HCT116 (cell line): ENCODE results near the gene FXYD2. TPM values are rescaled to one million over a fixed set of nuclear protein-coding genes. Genes with fewer than 3 reads are reported as not detected.

Experiments
- ATAC-seq: fragments of 200-7000 bp; cut with Tn5 transposase; 2 replicates; pipeline ENCODE4 v1.9.1; 2020; ENCODE audit warnings: mild to moderate bottlenecking, moderate library complexity
- BruUV-seq: library from RNA; stranded (reverse); fragments of 400-500 nt; replicated peaks from 2 replicates; lab custom pipeline; 2021; lab: Mats Ljungman, UMichigan
- CTCF ChIA-PET: fragments of 300-600 bp; sonication (Branson Sonifier 250); formaldehyde crosslinking; loops from one replicate; lab custom pipeline; 2021; ENCODE audit warnings: antibody characterized with exemption; lab: Charles Lee
- POLR2A ChIA-PET: fragments of 300-600, 350-600 bp; sonication (Branson Sonifier 250); formaldehyde crosslinking; loops from one replicate; lab custom pipeline; 2021; ENCODE audit warnings: antibody characterized with exemption; lab: Charles Lee
- RAD21 ChIA-PET, 2 experiments: fragments of 300-600 bp; sonication (Branson Sonifier 250); formaldehyde crosslinking; loops; one replicate each; lab custom pipeline; 2023; ENCODE audit warnings: low total read pairs in 2 of 2; ENCODE audit not compliant: uncharacterized antibody in 2 of 2, unreplicated experiment in 2 of 2, low non-redundant PET in 1 of 2; lab: Charles Lee
- DNase-seq: peaks from one replicate; pipeline ENCODE4 v3.0.0-alpha.2; 2010; ENCODE audit warnings: low read depth, low spot score
- H2AFZ ChIP-seq: fragments of 200-600 bp; shearing (Covaris generic), sonication (generic); 2 replicates; pipeline ENCODE4 v1.6.1; 2017; ENCODE audit warnings: low read depth, mixed run types, mixed read lengths, antibody characterized with exemption, low read length; ENCODE audit not compliant: poor library complexity, severe bottlenecking
- H3K27ac ChIP-seq: 2 replicates; pipeline ENCODE4 v1.5.1; 2012; ENCODE audit warnings: low read depth, low read length
- H3K27me3 ChIP-seq: fragments of 200-600 bp; sonication (generic); 2 replicates; pipeline ENCODE4 v1.6.1; 2016; ENCODE audit warnings: mixed run types, low read length, mixed read lengths; ENCODE audit not compliant: insufficient read depth
- H3K36me3 ChIP-seq, 2 experiments: fragments of 200-500 bp in 1 of 2; fragments of 200-600 bp in 1 of 2; sonication (Bioruptor generic) in 1 of 2; sonication (generic) in 1 of 2; 2 replicates each; pipeline versions ENCODE4 v1.5.1 to v1.6.1; 2014 to 2016; ENCODE audit warnings: low read length in 2 of 2, inconsistent platforms in 1 of 2, mixed read lengths in 1 of 2, mixed run types in 1 of 2; ENCODE audit not compliant: insufficient read depth in 2 of 2, control insufficient read depth in 1 of 2
- H3K4me1 ChIP-seq, 2 experiments: fragments of 200-600 bp in 1 of 2; sonication (generic) in 1 of 2; 2 replicates each; pipeline versions ENCODE4 v1.5.1 to v1.6.1; 2012 to 2017; ENCODE audit warnings: low read length in 2 of 2, inconsistent platforms in 1 of 2, mild to moderate bottlenecking in 1 of 2, mixed read lengths in 1 of 2, mixed run types in 1 of 2, moderate library complexity in 1 of 2; ENCODE audit not compliant: insufficient read depth in 2 of 2, control insufficient read depth in 1 of 2
- H3K4me2 ChIP-seq: fragments of 200-600 bp; sonication (generic); 2 replicates; pipeline ENCODE4 v1.6.1; 2017; ENCODE audit warnings: mixed run types, low read length, mixed read lengths
- H3K4me3 ChIP-seq, 2 experiments: fragments of 200-600 bp in 1 of 2; sonication (generic) in 1 of 2; replicated peaks in 1 of 2; 2 replicates each; pipeline ENCODE4 v1.5.1; 2011 to 2016; ENCODE audit warnings: low read length in 2 of 2, control low read depth in 1 of 2, low read depth in 1 of 2, mild to moderate bottlenecking in 1 of 2, mixed read lengths in 1 of 2, mixed run types in 1 of 2
- H3K79me2 ChIP-seq: fragments of 200-600 bp; sonication (generic); 2 replicates; pipeline ENCODE4 v1.6.1; 2017; ENCODE audit warnings: mild to moderate bottlenecking, mixed run types, low read length, moderate library complexity, mixed read lengths; ENCODE audit not compliant: insufficient read depth
- H3K9ac ChIP-seq: fragments of 200-600 bp; sonication (generic); 2 replicates; pipeline ENCODE4 v1.6.1; 2016; ENCODE audit warnings: low read length, mixed read lengths
- H3K9me2 ChIP-seq: fragments of 200-600 bp; sonication (generic), shearing (Covaris generic); 2 replicates; pipeline ENCODE4 v1.6.1; 2017; ENCODE audit warnings: mixed run types, mild to moderate bottlenecking, moderate library complexity; ENCODE audit not compliant: insufficient read depth
- H3K9me3 ChIP-seq, 2 experiments: fragments of 200-500 bp in 1 of 2; fragments of 200-600 bp in 1 of 2; sonication (Bioruptor generic) in 1 of 2; sonication (generic) in 1 of 2; 2 replicates each; pipeline ENCODE4 v1.6.1; 2014 to 2017; ENCODE audit warnings: low read length in 2 of 2, mixed read lengths in 2 of 2, inconsistent platforms in 1 of 2, low read depth in 1 of 2, mild to moderate bottlenecking in 1 of 2, mixed run types in 1 of 2, moderate library complexity in 1 of 2; ENCODE audit not compliant: control insufficient read depth in 1 of 2, insufficient read depth in 1 of 2
- H4K20me1 ChIP-seq: fragments of 200-600 bp; sonication (generic), shearing (Covaris generic); 2 replicates; pipeline ENCODE4 v1.6.1; 2017; ENCODE audit warnings: mixed run types, mild to moderate bottlenecking, moderate library complexity; ENCODE audit not compliant: insufficient read depth
- CBX3 ChIP-seq: IDR thresholded peaks from 2 replicates; pipeline ENCODE4 v1.6.1; 2012; ENCODE audit warnings: low read depth
- CEBPB ChIP-seq: IDR thresholded peaks from 2 replicates; pipeline ENCODE4 v1.6.1; 2012; ENCODE audit warnings: low read depth
- CTCF ChIP-seq, 3 experiments: fragments of 200-600 bp in 1 of 3; sonication (generic) in 1 of 3; IDR thresholded peaks in 2 of 3; conservative IDR thresholded peaks in 1 of 3; 2 replicates each; pipeline ENCODE4 v1.5.1; 2012 to 2017; ENCODE audit warnings: low read depth in 2 of 3, low read length in 2 of 3, antibody characterized with exemption in 1 of 3, borderline replicate concordance in 1 of 3, control low read depth in 1 of 3, mild to moderate bottlenecking in 1 of 3, mixed read lengths in 1 of 3, mixed run types in 1 of 3, moderate library complexity in 1 of 3; ENCODE audit not compliant: insufficient read depth in 1 of 3
- EGR1 ChIP-seq: IDR thresholded peaks from 2 replicates; pipeline ENCODE4 v1.6.1; 2012; ENCODE audit warnings: low read depth
- EZH2phosphoT487 ChIP-seq: fragments of 200-600 bp; IDR thresholded peaks from 2 replicates; pipeline ENCODE4 v1.6.1; 2018; ENCODE audit warnings: antibody characterized with exemption, borderline replicate concordance
- FOSL1 ChIP-seq: IDR thresholded peaks from 2 replicates; pipeline ENCODE4 v1.6.1; 2012; ENCODE audit warnings: low read depth
- JUND ChIP-seq: IDR thresholded peaks from 2 replicates; pipeline ENCODE4 v1.6.1; 2012
- MAX ChIP-seq: IDR thresholded peaks from 2 replicates; pipeline ENCODE4 v1.6.1; 2012
- POLR2AphosphoS5 ChIP-seq: IDR thresholded peaks from 2 replicates; pipeline ENCODE4 v1.6.1; 2011; ENCODE audit warnings: mild to moderate bottlenecking, low read depth, low read length, moderate library complexity
- RAD21 ChIP-seq: IDR thresholded peaks from 2 replicates; pipeline ENCODE4 v1.6.1; 2012; ENCODE audit warnings: low read depth, mild to moderate bottlenecking
- REST ChIP-seq: IDR thresholded peaks from 2 replicates; pipeline ENCODE4 v1.6.1; 2012; ENCODE audit warnings: low read depth
- SIN3A ChIP-seq: IDR thresholded peaks from 2 replicates; pipeline ENCODE4 v1.6.1; 2012; ENCODE audit warnings: low read depth
- SRF ChIP-seq: IDR thresholded peaks from 2 replicates; pipeline ENCODE4 v1.6.1; 2012; ENCODE audit warnings: low read depth
- TCF7L2 ChIP-seq: IDR thresholded peaks from 2 replicates; pipeline ENCODE4 v1.7.0; 2011; ENCODE audit warnings: borderline replicate concordance, inconsistent platforms; ENCODE audit not compliant: insufficient read depth, insufficient read length; ENCODE audit errors: extremely low read depth
- YY1 ChIP-seq: IDR thresholded peaks from 2 replicates; pipeline ENCODE4 v1.6.1; 2011; ENCODE audit warnings: low read length, low read depth, moderate library complexity, mild to moderate bottlenecking; ENCODE audit not compliant: insufficient replicate concordance; ENCODE audit errors: extremely low read depth
- ZFX ChIP-seq: fragments of 450-650 bp; IDR thresholded peaks from 2 replicates; pipeline ENCODE4 v1.6.1; 2017
- intact Hi-C: fragments of 100-400 bp; cut with micrococcal nuclease; formaldehyde crosslinking; loops from 2 replicates; pipeline ENCODE4 v1.10.0; 2022
- total RNA-seq: library from RNA; stranded (reverse); gene quantifications from one replicate; pipeline ENCODE4 v1.2.1, GENCODE V29; 2021; ENCODE audit not compliant: unreplicated experiment

The FXYD2 gene
- total RNA-seq, 1 experiment from 2014 or later: 0.52 TPM

GRCh38 chr11:117780456-117780855 is 44.1 kb downstream of the FXYD2 start (continued):
- TF ChIP-seq REST: no peak
- TF ChIP-seq FOSL1: no peak
- TF ChIP-seq RAD21: no peak

- RAD21 ChIA-PET: no interaction called here
- no peaks in the 10 kb centered on the region for H4K20me1 ChIP-seq
- no TSS peak for BruUV-seq
- CTCF ChIA-PET: no interaction called here
- H3K9ac ChIP-seq: no peak overlapping the region
- POLR2A ChIA-PET: no interaction called here
- DNase-seq: no peak
- no peaks in the 10 kb centered on the region for H3K79me2 ChIP-seq
- no peaks in the 10 kb centered on the region for H3K36me3 ChIP-seq
- H3K9me2 ChIP-seq: no peaks in the 10 kb centered on the region
- H3K27ac ChIP-seq: no peak overlapping the region
- no peak for ATAC-seq
- no peaks in the 10 kb centered on the region for H3K9me3 ChIP-seq
- H3K4me2 ChIP-seq: no peak overlapping the region
- H3K4me3 ChIP-seq: no peak overlapping the region
- TF ChIP-seq JUND: no peak
- TF ChIP-seq CBX3: no peak
- no peak for TF ChIP-seq SRF
- TF ChIP-seq POLR2AphosphoS5: no peak
- no peak for TF ChIP-seq EGR1
- no peak for TF ChIP-seq YY1
- TF ChIP-seq EZH2phosphoT487: no peak; the same call in 1 of the 2 replicates
- TF ChIP-seq MAX: no peak
- no peak for TF ChIP-seq CEBPB
- TF ChIP-seq SIN3A: no peak
- no peak for TF ChIP-seq TCF7L2
- TF ChIP-seq REST: no peak
- no peak for TF ChIP-seq FOSL1
- TF ChIP-seq CTCF (IDR thresholded peaks at IDR 0.05 in 2 of 3, conservative IDR thresholded peaks at IDR 0.05 in 1 of 3; ENCODE audit: borderline replicate concordance in 1 of 3, insufficient read depth in 1 of 3, low read depth in 2 of 3, low read length in 2 of 3): no peak
- TF ChIP-seq ZFX: no peak
- TF ChIP-seq, all 23 proteins: peak for 0
- intact Hi-C loops: no loop called here
- Histone ChIP-seq H3K27me3 (peaks cover 61% of the 10 kb centered on the region), H3K4me1 (no peaks in the 10 kb centered on the region), H2AFZ (no peak overlapping the region)
Observed at GRCh38 chr11:117774553-117774952, 50.0 kb downstream of the FXYD2 start.
